GM04503 (cell line): ENCODE measurements around the gene PORCN.
A peak's percentile ranks its signal among the peaks of the same experiment; 100 is the strongest.

Experiments
- DNase-seq: peaks from one replicate; pipeline ENCODE4 v3.0.0-alpha.2; 2012; ENCODE audit warnings: low read depth

Gene PORCN

GRCh38 chrX:48508400-48509244 lies at the start of gene PORCN:
Gene PORCN (plus strand): TSS chrX:48508992. CDS start chrX:48509821, 829 bp downstream.
- DNase-seq, result no peak

- DNase-seq, result no peak
Observed at GRCh38 chrX:48459483-48459882, 49.3 kb upstream of the PORCN start.

GRCh38 chrX:48460031-48460430 lies 48.8 kb upstream of the PORCN start:
- DNase-seq, result no peak

- no peak for DNase-seq
Observed at GRCh38 chrX:48460606-48461005, 48.2 kb upstream of the PORCN start.

GRCh38 chrX:48461830-48462229 lies 47.0 kb upstream of the PORCN start:
- no peak for DNase-seq

GRCh38 chrX:48465336-48465933 lies 43.4 kb upstream of the PORCN start:
- DNase-seq, result peak; percentile 76

DNA sequence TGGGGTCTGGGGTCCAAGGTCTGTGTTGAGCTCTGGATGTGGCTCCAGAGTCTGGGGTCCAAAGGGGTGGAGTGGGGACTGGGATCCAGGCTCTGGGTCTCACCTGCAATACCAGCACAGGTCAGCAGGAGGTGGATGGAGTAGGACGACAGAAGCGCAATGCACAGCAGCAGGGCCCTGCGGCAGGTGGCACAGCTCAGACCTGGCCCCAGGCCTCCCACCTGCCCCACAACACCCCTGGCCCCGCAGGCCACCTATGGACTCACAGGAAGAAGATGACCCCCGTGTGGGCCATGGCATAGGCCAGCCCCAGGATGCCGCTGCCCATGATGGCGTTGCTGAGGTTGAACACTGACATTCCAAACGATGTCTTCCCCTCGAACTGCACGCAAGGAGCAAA lies 42.1 kb upstream of the PORCN start:
- no peak for DNase-seq

DNA sequence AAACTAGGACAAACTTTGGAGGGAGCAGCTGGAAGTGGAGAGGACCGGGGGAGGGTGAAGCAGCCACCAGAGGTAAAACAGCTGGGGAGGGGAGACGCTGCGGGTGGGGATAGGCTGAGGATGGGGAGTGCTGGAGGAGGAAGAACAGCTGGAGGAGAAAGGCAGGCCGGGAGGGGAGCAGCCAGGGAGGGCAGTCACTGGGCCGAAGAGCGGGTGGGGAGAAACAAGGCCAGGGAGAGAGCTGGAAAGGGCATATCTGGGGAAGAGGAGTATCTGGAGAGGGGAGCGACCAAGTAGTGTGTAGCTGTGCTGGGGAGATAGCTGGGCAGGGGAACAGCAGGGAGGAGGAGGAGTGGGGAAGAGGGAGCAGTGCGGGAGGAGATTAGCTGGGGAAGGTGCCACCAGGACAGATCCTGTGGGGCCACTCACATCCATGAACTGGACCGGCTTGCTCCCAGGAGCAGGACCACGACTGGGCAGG lies 41.5 kb upstream of the PORCN start:
- DNase-seq, result no peak

- DNase-seq, result no peak
Observed at GRCh38 chrX:48468247-48468671, 40.5 kb upstream of the PORCN start.

- no peak for DNase-seq
Observed at GRCh38 chrX:48468693-48469691, 39.8 kb upstream of the PORCN start.

DNA sequence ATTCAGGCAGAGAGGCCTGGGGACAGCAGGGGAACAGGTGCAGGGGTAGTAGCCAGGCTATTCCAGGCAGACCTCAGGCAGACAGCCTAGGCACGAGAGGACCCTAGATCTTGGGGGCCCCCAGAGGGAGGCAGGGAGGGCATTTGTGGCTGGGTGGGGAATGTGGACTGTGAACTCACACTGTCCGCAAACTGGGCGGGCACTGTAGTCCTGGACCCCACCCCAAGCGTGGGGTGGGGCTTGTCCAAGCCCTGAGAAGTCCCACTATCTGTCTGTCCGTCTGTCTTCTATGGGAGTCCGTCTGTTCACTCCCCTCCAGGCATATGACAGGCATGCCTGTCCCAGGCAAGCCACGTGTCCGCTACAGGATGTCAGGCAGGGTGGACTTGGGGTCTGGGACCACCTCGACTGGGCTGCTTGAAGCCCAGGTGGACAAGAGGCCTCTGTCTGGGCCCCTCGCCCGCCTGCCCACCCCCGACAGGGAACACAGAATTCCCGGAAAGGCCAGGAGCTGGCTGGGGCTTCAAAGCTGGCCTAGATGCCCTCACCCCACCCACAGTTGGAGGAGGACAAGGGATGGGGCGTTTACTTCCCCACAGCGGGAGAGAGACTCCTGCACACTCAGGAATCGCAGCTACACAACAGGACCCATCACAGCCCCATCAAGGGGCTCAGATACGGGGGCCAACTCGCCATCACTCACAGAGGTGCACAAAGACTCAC lies 38.5 kb upstream of the PORCN start, which contains the start of gene SLC38A5:
Gene SLC38A5, minus strand, starts transcription at position 151 of the 723 bp plus-strand sequence. CDS start 2,336 bp downstream, outside the sequence.
- DNase-seq, result no peak

- no peak for DNase-seq
Observed at GRCh38 chrX:48470833-48471118, 38.0 kb upstream of the PORCN start.

DNA sequence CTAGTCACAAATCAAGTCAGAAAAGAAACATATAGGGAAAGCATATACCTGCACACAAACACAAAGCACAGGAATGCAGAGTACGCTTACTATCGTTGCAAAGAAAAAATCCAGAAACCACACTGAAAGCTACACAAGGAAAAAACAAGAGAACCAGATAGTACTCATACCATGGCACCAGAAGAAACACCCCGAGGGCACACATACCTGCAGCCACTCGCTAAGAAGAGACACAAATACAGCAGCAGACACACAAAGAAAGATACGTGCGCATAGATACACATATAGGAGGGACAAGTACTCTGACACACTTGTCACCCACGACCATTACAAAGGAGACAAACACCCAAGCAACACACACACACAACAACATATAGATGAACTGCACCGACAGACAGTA lies 37.3 kb upstream of the PORCN start:
- no peak for DNase-seq

DNA sequence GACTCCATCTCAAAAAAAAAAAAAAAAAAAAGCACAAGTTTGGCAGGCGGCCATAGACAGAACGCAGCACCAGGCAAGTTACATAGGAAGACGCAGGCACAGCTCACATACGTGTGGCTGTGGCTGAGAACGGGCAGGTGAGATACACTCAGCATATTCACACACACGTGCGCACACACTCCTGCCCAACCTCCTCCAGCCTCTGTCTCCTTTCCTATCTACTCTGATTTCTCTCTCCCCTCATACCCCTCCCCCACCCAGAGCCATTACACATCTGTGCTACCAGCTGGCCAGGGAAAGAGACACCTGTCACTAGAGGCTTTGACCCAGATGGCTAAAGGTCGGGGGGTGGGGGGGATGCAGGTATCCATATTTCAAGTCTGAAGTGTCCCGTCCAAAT lies 36.6 kb upstream of the PORCN start:
- no peak for DNase-seq

DNA sequence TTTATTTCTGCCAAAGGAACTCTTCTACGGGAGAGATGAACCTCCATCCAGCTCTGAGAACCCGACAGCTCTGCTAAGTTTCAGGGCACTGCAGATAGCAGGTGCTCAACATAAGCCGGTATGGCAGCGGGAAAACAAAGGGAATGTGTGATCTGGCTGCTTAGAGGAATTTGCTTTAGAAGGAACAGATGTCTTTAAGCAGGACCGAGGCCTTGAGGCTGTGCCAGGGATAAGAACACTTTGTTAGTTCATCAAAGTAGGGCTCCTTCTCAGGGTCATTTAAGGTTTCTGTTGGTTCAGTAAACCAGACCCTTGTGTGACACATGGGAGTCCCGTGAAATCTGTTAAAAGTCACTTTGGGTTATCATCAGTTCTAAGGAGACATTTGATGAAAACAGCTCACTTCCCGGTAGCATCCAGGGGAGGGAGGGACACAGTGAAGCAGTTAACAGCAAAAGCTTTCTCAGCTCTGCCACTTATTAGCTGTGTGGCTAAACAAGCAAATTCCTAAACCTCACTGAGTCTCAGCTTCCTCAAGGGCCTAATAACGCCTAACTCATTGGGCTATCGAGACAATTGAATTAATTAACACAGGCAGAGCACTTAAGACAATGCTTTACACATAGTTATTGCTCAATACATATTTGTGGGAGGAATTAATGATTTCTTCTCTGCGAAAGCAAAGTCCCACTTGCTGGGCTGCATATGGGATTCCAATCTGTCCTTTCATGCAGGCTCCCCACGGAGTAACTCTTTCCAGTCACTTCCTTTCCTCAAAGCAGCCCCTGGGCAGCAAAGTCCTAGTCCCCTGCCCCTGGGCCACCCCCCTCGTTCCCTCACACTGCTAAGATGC lies 35.7 kb upstream of the PORCN start:
- no peak for DNase-seq

DNA sequence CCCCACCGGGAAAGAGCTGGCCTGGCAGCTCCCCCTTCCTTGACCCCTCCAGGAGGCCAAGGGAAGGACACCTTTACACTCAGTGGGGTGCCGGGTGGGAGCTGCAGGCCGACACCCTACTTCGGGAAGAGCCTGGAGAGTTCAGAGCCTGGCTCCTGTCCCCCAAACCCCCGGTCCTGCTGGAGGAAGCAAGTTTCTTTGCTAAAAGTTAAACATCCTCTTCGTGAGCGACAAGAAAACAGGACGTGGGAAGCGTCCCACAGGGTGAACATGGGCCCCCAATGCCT lies 35.1 kb upstream of the PORCN start:
- no peak for DNase-seq

DNA sequence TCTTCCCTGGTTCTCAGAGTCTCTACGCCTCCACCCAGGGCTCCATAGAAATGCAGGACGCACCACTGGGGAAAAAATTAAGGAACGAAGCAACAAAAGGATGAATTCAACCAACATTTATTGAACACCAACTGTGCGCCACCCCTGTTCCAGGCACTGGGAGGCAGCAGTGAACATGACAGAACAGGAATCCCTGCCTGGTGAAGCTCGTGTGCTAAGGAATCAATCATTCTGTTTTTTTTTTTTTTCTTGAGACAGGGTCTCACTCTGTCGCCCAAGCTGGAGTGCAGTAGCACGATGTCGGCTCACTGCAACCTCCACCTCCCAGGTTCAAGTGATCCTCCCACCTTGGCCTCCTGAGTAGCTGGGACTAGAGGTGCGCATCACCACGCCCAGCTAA lies 34.7 kb upstream of the PORCN start:
- no peak for DNase-seq

- DNase-seq, result no peak
Observed at GRCh38 chrX:48474581-48474980, 34.2 kb upstream of the PORCN start.

GRCh38 chrX:48475296-48475695 lies 33.5 kb upstream of the PORCN start:
- DNase-seq, result no peak

DNA sequence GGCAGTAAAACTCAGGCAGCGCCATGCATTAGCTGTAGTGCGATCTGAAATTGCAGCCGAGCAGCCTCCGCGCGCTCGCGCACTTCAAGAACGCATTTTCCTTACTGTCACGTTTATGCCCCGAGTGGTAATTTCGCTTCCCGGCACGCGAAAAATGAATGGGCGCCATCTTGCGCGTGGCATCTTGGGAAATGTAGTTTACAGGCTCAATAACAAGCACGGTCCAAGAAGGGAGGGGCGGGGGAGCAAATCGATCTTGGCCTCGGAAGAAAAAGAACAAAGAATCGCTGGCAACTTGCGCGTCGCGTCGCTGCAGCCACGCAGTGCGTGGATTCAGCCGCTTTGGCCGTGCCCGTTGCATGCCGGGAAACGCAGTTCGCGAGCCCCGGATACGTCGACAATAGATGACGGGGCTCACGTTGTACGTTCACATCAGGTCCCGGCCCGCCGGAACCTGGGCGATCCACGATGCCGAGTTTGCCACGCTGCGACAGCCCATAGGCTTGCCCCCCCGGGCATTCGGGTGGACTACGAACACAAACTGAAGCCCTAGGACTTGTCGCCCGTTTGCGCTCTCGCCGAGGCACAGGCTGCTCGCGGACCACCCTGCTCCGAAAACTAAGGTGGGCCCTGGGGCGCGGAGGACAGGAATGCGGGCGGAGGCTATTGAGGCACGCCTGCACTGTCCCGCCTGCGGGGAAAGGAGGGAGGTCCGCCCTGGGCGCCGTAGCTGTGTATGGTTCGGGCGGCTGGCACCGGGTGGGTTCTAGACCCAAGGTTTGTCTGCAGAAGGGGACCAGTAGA lies 32.8 kb upstream of the PORCN start, which contains the start of gene FTSJ1:
Gene FTSJ1, plus strand, starts transcription at position 426 of the 804 bp plus-strand sequence. CDS start 1,849 bp downstream, outside the sequence.
- peak; percentile 74 for DNase-seq
